GM19463 (cell line): ENCODE results near the gene TLE2.

ENCODE experiments used
- ATAC-seq: cut with Tn5 transposase; IDR thresholded peaks from one replicate; pipeline ENCODE4 v1.9.1; 2021; ENCODE audit warnings: mild to moderate bottlenecking, moderate library complexity; ENCODE audit not compliant: unreplicated experiment

The TLE2 gene

GRCh38 chr19:3029065-3029923 lies at the start of gene TLE2:
TSS of gene TLE2 (minus strand) at chr19:3029280. CDS start at chr19:3028904, 376 bp downstream.
- no peak for ATAC-seq

GRCh38 chr19:3075605-3076431 lies 46.7 kb upstream of the TLE2 start:
- ATAC-seq = no peak

- ATAC-seq = no peak
Measured at GRCh38 chr19:3073931-3074595, 45.0 kb upstream of the TLE2 start.

- no peak for ATAC-seq
Measured at GRCh38 chr19:3073159-3073563, 44.1 kb upstream of the TLE2 start.

GRCh38 chr19:3071768-3072167 lies 42.7 kb upstream of the TLE2 start:
- no peak for ATAC-seq

- ATAC-seq = no peak
Measured at GRCh38 chr19:3068071-3068470, 39.0 kb upstream of the TLE2 start.

- ATAC-seq = no peak
Measured at GRCh38 chr19:3067563-3067962, 38.5 kb upstream of the TLE2 start.

GRCh38 chr19:3066482-3067049 lies 37.5 kb upstream of the TLE2 start:
- no peak for ATAC-seq

GRCh38 chr19:3065675-3066357 lies 36.7 kb upstream of the TLE2 start:
- peak; percentile 63 for ATAC-seq

GRCh38 chr19:3064011-3064330 lies 34.9 kb upstream of the TLE2 start:
- no peak for ATAC-seq

GRCh38 chr19:3062165-3063105 lies 33.4 kb upstream of the TLE2 start, which contains the start of gene TLE5:
TSS of gene TLE5 (minus strand) at chr19:3062495. CDS start at chr19:3062200, 295 bp downstream.
- no peak for ATAC-seq

- no peak for ATAC-seq
Measured at GRCh38 chr19:3061182-3062161, 32.4 kb upstream of the TLE2 start.

- ATAC-seq = no peak
Measured at GRCh38 chr19:3060857-3061181, 31.7 kb upstream of the TLE2 start.

GRCh38 chr19:3059653-3060052 lies 30.6 kb upstream of the TLE2 start:
- ATAC-seq = no peak

GRCh38 chr19:3058821-3059314 lies 29.8 kb upstream of the TLE2 start:
- no peak for ATAC-seq

- no peak for ATAC-seq
Measured at GRCh38 chr19:3058009-3058820, 29.1 kb upstream of the TLE2 start.

GRCh38 chr19:3057275-3057714 lies 28.2 kb upstream of the TLE2 start:
- no peak for ATAC-seq
